GM23338 (cell line): ENCODE results near the gene CFAP100. TPM values are rescaled to one million over a fixed set of nuclear protein-coding genes. Genes with fewer than 3 reads are reported as not detected.

Source experiments
- ATAC-seq: fragments of 200-7000 bp; cut with Tn5 transposase; 3 replicates; pipeline ENCODE4 v1.9.1; 2020
- DNase-seq: peaks from one replicate; pipeline ENCODE4 v3.0.0-alpha.2; 2015; ENCODE audit warnings: low spot score
- H2AFZ ChIP-seq: fragments of 200-600 bp; sonication (generic); 2 replicates; pipeline ENCODE4 v1.8.0; 2016; ENCODE audit warnings: antibody characterized with exemption, mild to moderate bottlenecking, moderate library complexity
- H3F3A ChIP-seq: fragments of 200-600 bp; sonication (generic); replicated peaks from 2 replicates; pipeline ENCODE4 v1.8.0; 2017; ENCODE audit warnings: antibody characterized with exemption, mixed run types, low read depth
- H3K27ac ChIP-seq: fragments of 200-600 bp; sonication (generic); 2 replicates; pipeline ENCODE4 v1.6.1; 2016; ENCODE audit warnings: low read depth
- H3K27me3 ChIP-seq: fragments of 200-600 bp; sonication (generic); 2 replicates; pipeline ENCODE4 v1.8.0; 2016; ENCODE audit warnings: mild to moderate bottlenecking, mixed run types, moderate library complexity; ENCODE audit not compliant: insufficient read depth
- H3K36me3 ChIP-seq: fragments of 200-600 bp; sonication (generic); 2 replicates; pipeline ENCODE4 v1.8.0; 2016; ENCODE audit warnings: mild to moderate bottlenecking; ENCODE audit not compliant: insufficient read depth
- H3K4me1 ChIP-seq: fragments of 200-600 bp; sonication (generic); 2 replicates; pipeline ENCODE4 v1.8.0; 2016; ENCODE audit warnings: mild to moderate bottlenecking, moderate library complexity; ENCODE audit not compliant: insufficient read depth
- H3K4me2 ChIP-seq: fragments of 200-600 bp; sonication (generic); 2 replicates; pipeline ENCODE4 v1.7.1; 2017; ENCODE audit warnings: mixed run types
- H3K4me3 ChIP-seq: fragments of 200-600 bp; sonication (generic); 2 replicates; pipeline ENCODE4 v1.6.1; 2016; ENCODE audit warnings: mixed run types
- H3K79me2 ChIP-seq: fragments of 200-600 bp; sonication (generic); replicated peaks from 2 replicates; pipeline ENCODE4 v1.8.0; 2017; ENCODE audit warnings: mild to moderate bottlenecking; ENCODE audit not compliant: insufficient read depth
- H3K9me2 ChIP-seq: fragments of 200-600 bp; sonication (generic); 2 replicates; pipeline ENCODE4 v1.8.0; 2017; ENCODE audit not compliant: insufficient read depth
- H4K20me1 ChIP-seq: fragments of 200-600 bp; sonication (generic); replicated peaks from 2 replicates; pipeline ENCODE4 v1.8.0; 2017; ENCODE audit warnings: mild to moderate bottlenecking; ENCODE audit not compliant: insufficient read depth
- H3K27ac Mint-ChIP-seq: 2 replicates; pipeline ENCODE4 v1.8.0; 2020; ENCODE audit warnings: inconsistent platforms, mild to moderate bottlenecking, moderate library complexity, mixed read lengths
- H3K27me3 Mint-ChIP-seq: 3 replicates; pipeline ENCODE4 v1.8.0; 2022; ENCODE audit warnings: low read depth, mild to moderate bottlenecking, moderate library complexity, mixed read lengths, inconsistent platforms; ENCODE audit not compliant: insufficient read depth, poor library complexity
- H3K36me3 Mint-ChIP-seq: 3 replicates; pipeline ENCODE4 v1.8.0; 2021; ENCODE audit warnings: low read depth, mild to moderate bottlenecking, inconsistent platforms, moderate library complexity, mixed read lengths
- H3K4me1 Mint-ChIP-seq: 3 replicates; pipeline ENCODE4 v1.8.0; 2020; ENCODE audit warnings: mild to moderate bottlenecking, inconsistent platforms, mixed read lengths
- H3K4me3 Mint-ChIP-seq: 3 replicates; pipeline ENCODE4 v1.8.0; 2021; ENCODE audit warnings: moderate library complexity, mild to moderate bottlenecking, inconsistent platforms, mixed read lengths
- H3K9me3 Mint-ChIP-seq: 3 replicates; pipeline ENCODE4 v1.8.0; 2020; ENCODE audit warnings: moderate library complexity, mild to moderate bottlenecking, inconsistent platforms, mixed read lengths
- CTCF ChIP-seq, 2 experiments: fragments of 200-600 bp in 1 of 2; sonication (generic) in 1 of 2; conservative IDR thresholded peaks; 2 replicates each; pipeline versions ENCODE4 v1.5.1 to v1.6.1; 2016 to 2017; ENCODE audit warnings: antibody characterized with exemption in 2 of 2, low read depth in 2 of 2, mild to moderate bottlenecking in 2 of 2, moderate library complexity in 1 of 2
- EZH2 ChIP-seq: fragments of 200-600 bp; sonication (generic); IDR thresholded peaks from one replicate; pipeline ENCODE4 v1.8.0; 2017; ENCODE audit warnings: antibody characterized with exemption, mild to moderate bottlenecking, low read depth; ENCODE audit not compliant: unreplicated experiment
- EZH2phosphoT487 ChIP-seq: fragments of 200-600 bp; sonication (generic); IDR thresholded peaks from one replicate; pipeline ENCODE4 v1.8.1; 2018; ENCODE audit warnings: antibody characterized with exemption; ENCODE audit not compliant: unreplicated experiment
- POLR2AphosphoS5 ChIP-seq: IDR thresholded peaks from 2 replicates; pipeline ENCODE4 v1.6.1; 2016; ENCODE audit warnings: antibody characterized with exemption, low read depth
- REST ChIP-seq: IDR thresholded peaks from one replicate; pipeline ENCODE4 v1.6.1; 2018; ENCODE audit warnings: antibody characterized with exemption; ENCODE audit not compliant: unreplicated experiment
- ZNF114 ChIP-seq: fragments of 250-450 bp; sonication (Bioruptor Pico); IDR thresholded peaks from 2 replicates; pipeline ENCODE4 v1.5.0; 2020; ENCODE audit warnings: mild to moderate bottlenecking, moderate library complexity
- ZNF462 ChIP-seq: fragments of 250-450 bp; sonication (Bioruptor Pico); IDR thresholded peaks from 2 replicates; pipeline ENCODE4 v1.5.0; 2020; ENCODE audit warnings: mild to moderate bottlenecking, moderate library complexity
- polyA plus RNA-seq: library from polyadenylated mRNA; unstranded; fragments of >200 nt; fragmentation: Nextera tagmentation; extraction: Ambion mirVana; gene quantifications from 2 replicates; pipeline ENCODE4 v1.2.1, GENCODE V29; 2016
- total RNA-seq: library from RNA; depleted of rRNA; stranded (reverse); fragments of >200 nt; shearing (Covaris generic); gene quantifications from 2 replicates; pipeline ENCODE4 v1.2.3, GENCODE V29; 2014
- TF ChIP-seq, protein P1 (sequence below): IDR thresholded peaks from 2 replicates; pipeline ENCODE4 v1.6.1; 2016; ENCODE audit warnings: antibody characterized with exemption

Gene CFAP100
- total and polyA plus RNA-seq, 2 experiments from 2014 or later: 0.07 TPM; not detected in 1

- no peak overlapping the region for H3K27ac ChIP-seq
- no peak overlapping the region for H3K4me2 ChIP-seq
- ATAC-seq (no peak), DNase-seq (no peak)
- Mint-ChIP-seq H3K4me1 (peaks cover 14% of the 10 kb centered on the region), H3K27ac (no peak overlapping the region), H3K27me3 (peaks cover 11% of the 10 kb centered on the region), H3K4me3 (no peak overlapping the region), H3K36me3 (peaks cover 7% of the 10 kb centered on the region; the same call in 2 of the 3 replicates), H3K9me3 (peaks cover 12% of the 10 kb centered on the region; the same call in 2 of the 3 replicates)
- no peaks in the 10 kb centered on the region for H3F3A ChIP-seq
- H3K27me3 ChIP-seq: no peaks in the 10 kb centered on the region
- no peaks in the 10 kb centered on the region for H3K9me2 ChIP-seq
- H2AFZ ChIP-seq: no peak overlapping the region
- no peak overlapping the region for H3K4me3 ChIP-seq
- H4K20me1 ChIP-seq: no peaks in the 10 kb centered on the region
- TF ChIP-seq CTCF (conservative IDR thresholded peaks at IDR 0.05; ENCODE audit: low read depth in 2 of 2) (peak in 1 of 2 experiments; percentile 30; a peak in 2 of 4 replicates), ZNF114 (CRISPR knock-in tag) (no peak), EZH2phosphoT487 (no peak)
- H3K4me1 ChIP-seq: no peaks in the 10 kb centered on the region; the same call in 1 of the 2 replicates
- no peaks in the 10 kb centered on the region for H3K36me3 ChIP-seq
- no peaks in the 10 kb centered on the region for H3K79me2 ChIP-seq
Observed at GRCh38 chr3:126421573-126422119, 26.9 kb downstream of the CFAP100 start.

DNA sequence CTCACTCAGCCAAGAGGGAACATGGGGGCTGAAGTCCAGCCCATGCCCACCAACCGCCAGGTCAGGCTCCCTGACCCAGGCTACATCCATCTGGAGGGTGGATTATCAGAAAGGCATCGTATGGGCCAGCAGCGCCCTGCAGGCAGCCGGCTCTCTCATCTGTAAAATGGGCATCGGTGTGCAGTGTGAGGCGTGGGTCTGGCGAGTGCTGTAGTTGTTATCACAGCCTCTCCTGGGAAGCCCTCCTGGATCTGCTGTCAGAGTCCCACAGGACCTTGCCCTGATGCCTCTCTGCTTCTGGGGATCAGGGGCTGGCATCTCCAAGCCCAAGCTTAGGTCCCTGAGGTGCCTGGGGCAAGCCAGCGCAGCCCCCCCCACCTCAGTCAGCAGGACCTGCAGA is 27.4 kb downstream of the CFAP100 start:
- DNase-seq: no peak
- H3K4me1 Mint-ChIP-seq: peaks cover 13% of the 10 kb centered on the region
- no peak for TF ChIP-seq REST
- TF ChIP-seq ZNF462 (CRISPR knock-in tag): no peak
- TF ChIP-seq, protein P1, sequence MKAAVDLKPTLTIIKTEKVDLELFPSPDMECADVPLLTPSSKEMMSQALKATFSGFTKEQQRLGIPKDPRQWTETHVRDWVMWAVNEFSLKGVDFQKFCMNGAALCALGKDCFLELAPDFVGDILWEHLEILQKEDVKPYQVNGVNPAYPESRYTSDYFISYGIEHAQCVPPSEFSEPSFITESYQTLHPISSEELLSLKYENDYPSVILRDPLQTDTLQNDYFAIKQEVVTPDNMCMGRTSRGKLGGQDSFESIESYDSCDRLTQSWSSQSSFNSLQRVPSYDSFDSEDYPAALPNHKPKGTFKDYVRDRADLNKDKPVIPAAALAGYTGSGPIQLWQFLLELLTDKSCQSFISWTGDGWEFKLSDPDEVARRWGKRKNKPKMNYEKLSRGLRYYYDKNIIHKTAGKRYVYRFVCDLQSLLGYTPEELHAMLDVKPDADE: no peak
- TF ChIP-seq EZH2phosphoT487: no peak
- no peak for TF ChIP-seq POLR2AphosphoS5
- TF ChIP-seq EZH2: no peak

More for the DNA sequence above, 27.4 kb downstream of the CFAP100 start:
- H3F3A ChIP-seq: no peaks in the 10 kb centered on the region
- Mint-ChIP-seq H3K36me3 (peaks cover 7% of the 10 kb centered on the region; the same call in 2 of the 3 replicates), H3K4me3 (no peak overlapping the region), H3K9me3 (peaks cover 17% of the 10 kb centered on the region; the same call in 2 of the 3 replicates), H3K27ac (no peak overlapping the region), H3K27me3 (peaks cover 8% of the 10 kb centered on the region)
- no peak overlapping the region for H3K27ac ChIP-seq
- no peaks in the 10 kb centered on the region for H4K20me1 ChIP-seq
- no peaks in the 10 kb centered on the region for H3K79me2 ChIP-seq
- no peak for ATAC-seq
- no peak overlapping the region for H3K4me2 ChIP-seq
- H2AFZ ChIP-seq: no peak overlapping the region
- no peak overlapping the region for H3K4me3 ChIP-seq
- no peaks in the 10 kb centered on the region for H3K9me2 ChIP-seq
- H3K27me3 ChIP-seq: no peaks in the 10 kb centered on the region
- H3K36me3 ChIP-seq: no peaks in the 10 kb centered on the region
- H3K4me1 ChIP-seq: no peaks in the 10 kb centered on the region; the same call in 1 of the 2 replicates
